GM19351 (cell line): ENCODE results near the gene KCNMA1.

Experiments used
- ATAC-seq: cut with Tn5 transposase; IDR thresholded peaks from one replicate; pipeline ENCODE4 v1.9.1; 2021; ENCODE audit warnings: mild to moderate bottlenecking, moderate library complexity; ENCODE audit not compliant: unreplicated experiment

The KCNMA1 gene

GRCh38 chr10:77147871-77148270, 489.7 kb downstream of the KCNMA1 start:
- ATAC-seq, result no peak

- no peak for ATAC-seq
These were observed 490.8 kb downstream of the KCNMA1 start for GRCh38 chr10:77146712-77147336.

GRCh38 chr10:77144656-77145055, 493.0 kb downstream of the KCNMA1 start:
- ATAC-seq, result no peak

- ATAC-seq, result no peak
These were observed 498.1 kb downstream of the KCNMA1 start for GRCh38 chr10:77139252-77140160.

GRCh38 chr10:77138541-77138940, 499.1 kb downstream of the KCNMA1 start:
- ATAC-seq, result no peak

GRCh38 chr10:77135555-77135954, 502.1 kb downstream of the KCNMA1 start:
- no peak for ATAC-seq

GRCh38 chr10:77131214-77131613, 506.4 kb downstream of the KCNMA1 start:
- no peak for ATAC-seq

GRCh38 chr10:77127243-77127642, 510.4 kb downstream of the KCNMA1 start:
- no peak for ATAC-seq

- no peak for ATAC-seq
These were observed 512.4 kb downstream of the KCNMA1 start for GRCh38 chr10:77125231-77125630.

GRCh38 chr10:77123330-77123729, 514.3 kb downstream of the KCNMA1 start:
- no peak for ATAC-seq

- no peak for ATAC-seq
These were observed 515.8 kb downstream of the KCNMA1 start for GRCh38 chr10:77121829-77122228.

- no peak for ATAC-seq
These were observed 516.8 kb downstream of the KCNMA1 start for GRCh38 chr10:77120666-77121376.

GRCh38 chr10:77120012-77120411, 517.6 kb downstream of the KCNMA1 start:
- ATAC-seq, result no peak

- ATAC-seq, result no peak
These were observed 518.9 kb downstream of the KCNMA1 start for GRCh38 chr10:77118603-77119282.

- no peak for ATAC-seq
These were observed 520.1 kb downstream of the KCNMA1 start for GRCh38 chr10:77117501-77117900.

GRCh38 chr10:77116904-77117303, 520.7 kb downstream of the KCNMA1 start:
- ATAC-seq, result no peak

GRCh38 chr10:77114181-77114821, 523.3 kb downstream of the KCNMA1 start:
- no peak for ATAC-seq

GRCh38 chr10:77111611-77112550, 525.7 kb downstream of the KCNMA1 start:
- ATAC-seq, result peak; percentile 77

GRCh38 chr10:77110757-77111156, 526.9 kb downstream of the KCNMA1 start:
- ATAC-seq, result no peak
